NT2/D1 (cell line): ENCODE data around the gene TBC1D24.
A peak's percentile ranks its signal among the peaks of the same experiment; 100 is the strongest.

Experiments used
- DNase-seq: peaks from one replicate; pipeline ENCODE4 v3.0.0-alpha.2; 2011; ENCODE audit warnings: low read depth, low spot score
- H3K27me3 ChIP-seq: 2 replicates; pipeline ENCODE4 v1.6.0; 2011; ENCODE audit warnings: mild to moderate bottlenecking; ENCODE audit not compliant: insufficient read length, insufficient read depth
- H3K36me3 ChIP-seq: 2 replicates; pipeline ENCODE4 v1.6.1; 2011; ENCODE audit warnings: mild to moderate bottlenecking, low read length, mixed read lengths; ENCODE audit not compliant: insufficient read depth, insufficient read length
- H3K4me1 ChIP-seq: 2 replicates; pipeline ENCODE4 v1.5.1; 2011; ENCODE audit not compliant: insufficient read depth, insufficient read length
- H3K4me3 ChIP-seq: 2 replicates; pipeline ENCODE4 v1.5.1; 2011; ENCODE audit warnings: low read depth; ENCODE audit not compliant: insufficient read length
- H3K9ac ChIP-seq: 2 replicates; pipeline ENCODE4 v1.6.0; 2011; ENCODE audit warnings: low read depth; ENCODE audit not compliant: insufficient read length
- H3K9me3 ChIP-seq: 2 replicates; pipeline ENCODE4 v1.5.1; 2011; ENCODE audit warnings: mild to moderate bottlenecking, low read length; ENCODE audit not compliant: insufficient read depth
- SUZ12 ChIP-seq: IDR thresholded peaks from 2 replicates; pipeline ENCODE4 v1.6.1; 2011; ENCODE audit not compliant: insufficient read length, insufficient read depth; ENCODE audit errors: extremely low read depth
- YY1 ChIP-seq: IDR thresholded peaks from 2 replicates; pipeline ENCODE4 v1.6.1; 2011; ENCODE audit not compliant: insufficient read length, insufficient read depth
- ZNF274 ChIP-seq: IDR thresholded peaks from 2 replicates; pipeline ENCODE4 v1.6.1; 2011; ENCODE audit warnings: mild to moderate bottlenecking, low read depth, low read length

Gene TBC1D24

DNA sequence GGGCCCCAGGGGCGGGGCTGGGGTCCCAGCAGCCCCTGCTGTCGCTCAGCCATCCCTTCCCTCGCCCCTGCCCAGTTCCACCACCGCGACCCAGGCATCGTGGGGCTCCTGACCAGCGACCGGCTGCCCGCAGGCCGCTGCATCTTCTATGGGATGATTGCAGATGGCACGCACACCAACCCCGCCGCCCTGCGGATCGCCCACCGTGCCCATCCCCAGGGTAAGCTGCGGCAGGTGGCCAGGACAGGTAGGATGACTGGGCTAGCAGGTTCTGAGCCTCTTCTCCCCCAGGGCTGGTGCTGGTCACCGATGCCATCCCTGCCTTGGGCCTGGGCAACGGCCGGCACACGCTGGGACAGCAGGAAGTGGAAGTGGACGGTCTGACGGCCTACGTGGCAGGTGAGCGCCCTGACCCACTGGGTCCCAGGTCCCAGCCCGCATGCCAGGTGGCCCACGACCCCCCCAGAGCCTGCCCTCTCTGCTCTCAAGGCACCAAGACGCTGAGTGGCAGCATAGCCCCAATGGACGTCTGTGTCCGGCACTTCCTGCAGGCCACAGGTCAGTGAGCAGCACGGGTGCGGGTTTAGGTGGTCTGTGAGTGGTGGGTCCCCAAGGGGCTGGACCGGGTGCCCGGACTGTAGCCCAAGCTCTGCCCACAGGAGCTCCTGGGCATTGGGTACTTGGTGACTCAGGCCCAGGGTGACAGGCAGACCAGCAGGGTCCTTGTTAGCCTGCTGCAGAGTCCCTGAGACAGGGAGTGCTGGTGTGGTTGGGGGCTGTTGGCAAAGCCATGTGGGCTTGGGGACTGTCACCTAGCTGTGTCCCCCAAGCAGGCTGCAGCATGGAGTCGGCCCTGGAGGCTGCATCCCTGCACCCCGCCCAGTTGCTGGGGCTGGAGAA lies 53.5 kb downstream of the TBC1D24 start:
- Histone ChIP-seq H3K4me3 (no peak overlapping the region), H3K36me3 (peaks cover 71% of the 10 kb centered on the region), H3K9me3 (no peaks in the 10 kb centered on the region), H3K27me3 (no peaks in the 10 kb centered on the region), H3K4me1 (peaks cover 12% of the 10 kb centered on the region), H3K9ac (no peak overlapping the region)
- DNase-seq: no peak
- no peak for TF ChIP-seq YY1
- TF ChIP-seq ZNF274: no peak
- TF ChIP-seq SUZ12: no peak

DNA sequence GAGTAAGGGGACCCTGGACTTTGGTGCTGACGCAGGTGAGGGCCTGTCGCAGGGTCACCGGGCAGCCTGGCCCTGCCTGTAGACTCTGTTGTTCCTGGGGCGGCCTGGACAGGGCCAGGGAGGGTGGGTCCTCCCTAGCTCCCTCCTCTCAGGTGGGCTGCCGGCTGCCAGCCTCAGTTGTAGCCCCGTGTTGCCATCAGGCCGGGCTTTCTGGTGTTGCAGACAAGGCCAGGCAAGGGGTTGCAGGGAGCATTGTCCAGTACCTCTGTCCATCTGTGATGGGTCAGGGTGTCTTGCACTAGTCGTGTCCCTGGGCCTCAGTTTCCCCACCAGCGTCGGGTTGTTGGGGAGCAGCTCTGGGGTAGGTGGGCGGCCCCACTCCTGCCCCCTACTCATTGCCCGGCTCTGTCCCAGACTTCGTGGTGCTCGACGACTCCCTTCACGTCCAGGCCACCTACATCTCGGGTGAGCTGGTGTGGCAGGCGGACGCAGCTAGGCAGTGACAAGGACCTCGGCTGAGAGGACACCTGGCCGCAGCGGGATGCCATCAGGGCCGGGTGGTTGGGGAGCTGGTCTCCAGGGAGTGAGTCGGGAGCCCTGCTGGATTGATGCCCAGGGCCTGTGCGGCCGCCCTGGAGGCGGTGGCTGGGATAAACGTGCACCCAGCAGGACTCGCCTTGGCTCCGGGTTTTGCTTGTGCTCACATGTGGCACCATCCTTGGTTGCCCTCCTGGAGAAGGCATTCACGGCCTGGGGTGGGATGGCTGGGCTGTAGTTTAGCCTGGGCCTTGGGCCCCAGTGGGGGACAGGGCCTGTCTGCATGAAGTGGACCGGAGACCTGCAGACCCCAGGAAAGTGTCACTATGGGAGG lies 54.4 kb downstream of the TBC1D24 start:
- no peak overlapping the region for H3K9ac ChIP-seq
- H3K4me1 ChIP-seq: peaks cover 13% of the 10 kb centered on the region
- peaks cover 62% of the 10 kb centered on the region for H3K36me3 ChIP-seq
- TF ChIP-seq SUZ12 (no peak), YY1 (no peak), ZNF274 (no peak)
- no peak overlapping the region for H3K4me3 ChIP-seq
- no peak for DNase-seq
- H3K9me3 ChIP-seq: no peaks in the 10 kb centered on the region
- H3K27me3 ChIP-seq: no peaks in the 10 kb centered on the region

DNA sequence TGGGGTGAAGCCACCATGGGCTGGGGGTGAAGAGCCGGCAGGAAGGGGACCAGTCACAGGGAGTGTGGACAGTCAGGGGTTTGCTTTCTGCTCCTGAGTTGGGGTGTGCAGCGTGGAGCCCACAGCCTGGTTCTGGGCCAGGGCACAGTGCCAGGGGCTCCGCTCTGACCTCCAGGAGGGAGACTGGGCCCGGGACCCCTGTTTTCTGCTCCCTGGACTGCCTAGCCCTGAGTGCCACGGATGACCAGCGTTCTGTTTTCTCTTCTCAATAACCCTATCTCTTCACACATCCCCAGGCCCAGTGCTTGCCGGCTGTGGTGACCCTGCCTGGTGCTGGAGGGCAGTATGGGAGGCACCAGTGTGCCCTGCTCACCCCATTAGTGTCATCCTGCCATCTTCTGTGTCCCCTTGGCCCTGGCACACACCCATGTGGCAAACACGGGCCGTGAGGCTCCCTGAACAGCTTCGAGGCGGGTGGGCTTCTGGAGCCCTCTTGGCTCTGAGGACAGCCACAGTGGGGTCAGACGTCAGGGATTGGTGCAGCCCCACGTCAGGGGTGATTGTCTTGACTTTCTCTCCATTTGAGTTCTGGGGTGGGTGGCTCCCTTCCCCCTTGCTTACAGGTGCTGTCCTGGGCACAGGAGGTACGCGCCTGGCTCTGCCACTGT lies 55.2 kb downstream of the TBC1D24 start:
- TF ChIP-seq YY1: no peak
- TF ChIP-seq SUZ12: no peak
- TF ChIP-seq ZNF274: no peak
- no peak for DNase-seq
- H3K4me3 ChIP-seq: no peak overlapping the region
- H3K36me3 ChIP-seq: peaks cover 54% of the 10 kb centered on the region
- H3K9ac ChIP-seq: no peak overlapping the region
- no peaks in the 10 kb centered on the region for H3K27me3 ChIP-seq
- no peaks in the 10 kb centered on the region for H3K9me3 ChIP-seq
- H3K4me1 ChIP-seq: peaks cover 13% of the 10 kb centered on the region

DNA sequence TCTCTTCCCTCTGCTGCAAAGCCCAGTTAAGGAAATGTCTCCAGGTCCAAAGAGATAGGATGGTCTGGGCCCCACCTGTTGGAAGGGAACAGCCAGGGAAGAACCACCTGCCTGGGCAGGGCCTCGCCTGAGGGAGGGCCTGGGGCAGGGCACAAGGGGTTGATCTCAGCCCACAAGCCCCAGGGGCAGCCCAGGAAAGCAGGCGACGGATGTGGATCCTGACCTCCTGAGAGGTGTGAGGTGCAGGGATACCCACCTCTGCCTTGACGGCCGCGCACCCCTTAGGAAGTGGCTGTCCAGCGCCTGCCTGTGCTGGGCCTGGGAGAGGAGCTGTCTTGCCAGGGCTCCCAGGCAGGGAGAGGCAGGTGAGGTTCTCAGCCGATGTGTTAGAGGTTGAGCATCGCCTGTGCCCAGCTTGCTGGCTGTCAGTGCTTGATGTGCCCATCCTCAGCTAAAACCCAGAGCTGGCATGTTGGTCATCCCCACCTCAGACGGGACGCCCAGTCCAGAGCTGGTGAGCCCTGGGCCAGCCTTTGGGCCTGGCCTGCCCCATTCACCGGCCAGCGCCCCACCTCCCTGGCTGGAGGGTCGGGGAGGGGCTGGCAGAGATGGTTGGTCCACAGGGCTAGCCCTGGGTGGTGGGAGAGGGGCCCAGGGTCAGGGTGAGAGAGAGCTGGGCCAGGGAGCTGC lies 55.8 kb downstream of the TBC1D24 start:
- TF ChIP-seq ZNF274: no peak
- no peak for TF ChIP-seq YY1
- no peak for TF ChIP-seq SUZ12

DNA sequence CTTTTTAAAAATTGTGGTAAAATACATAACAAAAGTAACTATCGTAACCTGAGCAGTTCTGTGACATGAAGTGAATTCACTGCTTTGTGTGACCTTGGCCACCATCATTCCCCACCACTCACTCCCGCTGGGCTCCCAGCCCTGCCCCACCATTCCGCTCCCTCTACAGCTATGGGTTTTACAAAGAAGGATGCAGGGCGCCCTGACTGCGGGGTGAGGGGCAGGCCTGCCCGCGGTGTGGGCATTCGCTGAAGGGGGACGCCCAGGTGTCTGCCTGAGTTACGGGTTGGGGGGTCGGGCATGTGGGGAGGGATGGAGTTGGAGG lies 56.4 kb downstream of the TBC1D24 start, which contains the start of gene CEMP1:
CEMP1 (minus strand) TSS at position 38 of the 325 bp plus-strand sequence. CDS start 335 bp downstream, outside the sequence.
- Histone ChIP-seq H3K27me3 (no peaks in the 10 kb centered on the region), H3K9me3 (no peaks in the 10 kb centered on the region), H3K4me3 (peak within 1 kb of the TSS; percentile 63), H3K36me3 (peaks cover 46% of the 10 kb centered on the region), H3K9ac (peak within 1 kb of the TSS; percentile 85), H3K4me1 (peaks cover 21% of the 10 kb centered on the region)
- no peak for DNase-seq
- TF ChIP-seq YY1 (no peak), ZNF274 (no peak), SUZ12 (no peak)

More for the DNA sequence above, 55.8 kb downstream of the TBC1D24 start:
- Histone ChIP-seq H3K36me3 (peaks cover 52% of the 10 kb centered on the region), H3K4me1 (peaks cover 16% of the 10 kb centered on the region), H3K9ac (peak overlapping the region; percentile 84), H3K4me3 (no peak overlapping the region), H3K27me3 (no peaks in the 10 kb centered on the region), H3K9me3 (no peaks in the 10 kb centered on the region)
- no peak for DNase-seq

DNA sequence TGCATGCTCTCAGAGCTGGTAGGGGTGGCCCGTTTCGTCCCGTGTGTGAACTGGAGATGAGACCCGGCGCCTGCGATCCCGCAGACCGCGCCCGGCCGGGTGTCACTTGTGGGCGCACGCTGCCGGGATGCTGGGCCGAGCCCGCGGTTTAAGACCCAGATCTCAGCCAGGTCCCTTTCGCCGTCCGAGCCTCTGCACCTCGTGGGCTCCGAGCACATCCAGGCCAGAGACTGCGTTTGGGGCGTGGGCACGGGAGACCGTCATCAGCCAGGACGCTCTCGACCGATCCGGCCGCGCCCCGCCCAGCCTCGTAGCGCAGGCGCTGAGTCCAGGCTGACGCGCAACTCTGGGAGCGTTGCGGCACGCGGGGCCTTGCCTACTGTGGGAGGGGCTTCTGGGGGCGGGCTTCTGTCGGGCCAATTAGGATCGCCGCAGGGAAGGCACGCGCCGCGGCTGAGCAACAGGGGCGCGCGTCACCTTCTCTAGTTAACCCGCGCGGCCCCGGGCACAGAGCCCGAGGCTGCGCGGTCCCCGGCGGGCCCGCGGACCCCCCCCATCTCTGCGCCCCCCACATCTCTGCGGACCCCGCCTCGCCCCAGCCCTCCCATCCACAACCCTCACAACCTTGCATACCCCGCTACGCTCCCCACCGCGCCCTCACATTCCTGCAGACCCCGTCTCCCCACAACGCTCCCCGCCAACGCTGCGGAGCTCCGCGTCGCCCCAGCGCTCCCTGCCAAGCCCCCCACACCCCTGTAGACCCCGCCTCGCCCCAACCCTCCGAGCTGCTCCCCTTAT lies 57.0 kb downstream of the TBC1D24 start:
- peak overlapping the region; percentile 85 for H3K9ac ChIP-seq
- TF ChIP-seq ZNF274 (no peak), SUZ12 (no peak), YY1 (no peak)
- DNase-seq: peak; percentile 94
- no peaks in the 10 kb centered on the region for H3K9me3 ChIP-seq
- no peaks in the 10 kb centered on the region for H3K27me3 ChIP-seq
- peak overlapping the region; percentile 63 for H3K4me3 ChIP-seq
- peaks cover 23% of the 10 kb centered on the region for H3K4me1 ChIP-seq
- peaks cover 41% of the 10 kb centered on the region for H3K36me3 ChIP-seq
